Gastroesophageal sphincter (tissue), 3 donors: Measurements from ENCODE around the gene DNAAF8.

Experiments
- EP300 ChIP-seq: sonication (generic); formaldehyde crosslinking; IDR thresholded peaks from one replicate; pipeline ENCODE4 v1.6.1; 2017; ENCODE audit warnings: antibody characterized with exemption, mild to moderate bottlenecking
- POLR2A ChIP-seq, 2 donors: fragments of 450-650 bp; IDR thresholded peaks; one replicate each; pipeline ENCODE4 v1.6.1; 2017; ENCODE audit warnings: antibody characterized with exemption in 2 of 2, mild to moderate bottlenecking in 2 of 2, moderate library complexity in 1 of 2
- POLR2AphosphoS5 ChIP-seq: sonication (generic); formaldehyde crosslinking; IDR thresholded peaks from one replicate; pipeline ENCODE4 v1.6.1; 2017; ENCODE audit warnings: antibody characterized with exemption
- TF ChIP-seq, protein P1 (sequence below), 4 experiments: fragments of 200-600 bp in 2 of 4; fragments of 450-650 bp in 2 of 4; sonication (generic) in 1 of 4; IDR thresholded peaks; one replicate each; pipeline ENCODE4 v1.5.1; 2017 to 2019; ENCODE audit warnings: antibody characterized with exemption in 4 of 4, mild to moderate bottlenecking in 2 of 4, moderate library complexity in 2 of 4

DNA sequence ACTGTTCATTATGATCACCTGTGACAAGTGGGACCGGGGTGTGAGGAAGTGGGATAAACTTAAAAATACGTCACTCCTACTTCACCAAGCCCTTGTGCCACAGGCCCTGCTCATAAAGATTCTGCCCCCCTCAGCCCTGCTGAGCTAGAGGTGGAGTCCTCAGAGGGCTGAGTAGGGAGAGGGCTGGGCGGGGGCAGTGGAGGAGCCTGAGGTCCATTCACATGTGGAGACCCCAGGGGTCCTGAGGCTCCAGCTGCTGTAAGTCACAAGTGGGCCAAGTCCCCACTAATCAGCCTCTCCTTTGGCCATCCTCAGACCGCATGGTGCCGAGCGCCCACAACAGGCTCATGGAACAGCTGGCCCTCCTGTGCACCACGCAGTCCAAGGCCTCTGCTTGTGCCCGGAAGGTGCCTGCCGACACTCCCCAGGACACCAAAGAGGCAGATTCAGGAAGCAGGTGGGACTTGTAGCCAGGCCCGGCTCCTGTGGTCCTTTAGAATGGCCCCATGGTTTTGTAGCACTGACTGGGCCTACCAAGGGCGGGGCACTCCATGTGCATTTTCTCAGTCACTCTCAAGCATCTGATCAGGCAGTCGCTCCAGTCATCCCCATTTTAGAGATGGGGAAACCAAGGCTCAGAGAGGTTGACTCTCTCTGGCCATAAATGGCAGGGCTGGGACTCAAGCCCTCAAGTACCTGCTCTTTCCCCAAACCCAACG is 10.4 kb downstream of the DNAAF8 start:
- no peak for TF ChIP-seq POLR2A (IDR thresholded peaks at IDR 0.05)
- TF ChIP-seq, protein P1, sequence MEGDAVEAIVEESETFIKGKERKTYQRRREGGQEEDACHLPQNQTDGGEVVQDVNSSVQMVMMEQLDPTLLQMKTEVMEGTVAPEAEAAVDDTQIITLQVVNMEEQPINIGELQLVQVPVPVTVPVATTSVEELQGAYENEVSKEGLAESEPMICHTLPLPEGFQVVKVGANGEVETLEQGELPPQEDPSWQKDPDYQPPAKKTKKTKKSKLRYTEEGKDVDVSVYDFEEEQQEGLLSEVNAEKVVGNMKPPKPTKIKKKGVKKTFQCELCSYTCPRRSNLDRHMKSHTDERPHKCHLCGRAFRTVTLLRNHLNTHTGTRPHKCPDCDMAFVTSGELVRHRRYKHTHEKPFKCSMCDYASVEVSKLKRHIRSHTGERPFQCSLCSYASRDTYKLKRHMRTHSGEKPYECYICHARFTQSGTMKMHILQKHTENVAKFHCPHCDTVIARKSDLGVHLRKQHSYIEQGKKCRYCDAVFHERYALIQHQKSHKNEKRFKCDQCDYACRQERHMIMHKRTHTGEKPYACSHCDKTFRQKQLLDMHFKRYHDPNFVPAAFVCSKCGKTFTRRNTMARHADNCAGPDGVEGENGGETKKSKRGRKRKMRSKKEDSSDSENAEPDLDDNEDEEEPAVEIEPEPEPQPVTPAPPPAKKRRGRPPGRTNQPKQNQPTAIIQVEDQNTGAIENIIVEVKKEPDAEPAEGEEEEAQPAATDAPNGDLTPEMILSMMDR (IDR thresholded peaks at IDR 0.05), result no peak
- TF ChIP-seq EP300, result no peak
- no peak for TF ChIP-seq POLR2AphosphoS5
